Liver (tissue), 3 donors: ENCODE measurements around the gene HPCA.

ENCODE experiments used
- ATF3 ChIP-seq: IDR thresholded peaks from 2 replicates; pipeline ENCODE4 v1.6.1; 2016; ENCODE audit warnings: antibody characterized with exemption
- CTCF ChIP-seq: fragments of 150-350 bp; IDR thresholded peaks from 2 replicates; pipeline ENCODE4 v1.5.1; 2017; ENCODE audit warnings: improper control_type of control experiment, low read depth, low read length; ENCODE audit not compliant: missing input control
- EGR1 ChIP-seq, 2 donors: IDR thresholded peaks; 2 replicates each; pipeline ENCODE4 v1.6.1; 2016 to 2018; ENCODE audit warnings: antibody characterized with exemption in 2 of 2, low read depth in 2 of 2
- FOXA1 ChIP-seq: IDR thresholded peaks from 2 replicates; pipeline ENCODE4 v1.6.1; 2016; ENCODE audit warnings: antibody characterized with exemption
- GABPA ChIP-seq, 2 donors: IDR thresholded peaks in 1 of 2; conservative IDR thresholded peaks in 1 of 2; 2 replicates each; pipeline ENCODE4 v1.6.1; 2016; ENCODE audit warnings: antibody characterized with exemption in 2 of 2, mild to moderate bottlenecking in 1 of 2, moderate library complexity in 1 of 2
- JUND ChIP-seq, 2 donors: IDR thresholded peaks; 2 replicates each; pipeline ENCODE4 v1.6.1; 2016; ENCODE audit warnings: antibody characterized with exemption in 2 of 2
- MAX ChIP-seq: IDR thresholded peaks from 2 replicates; pipeline ENCODE4 v1.6.1; 2016; ENCODE audit warnings: antibody characterized with exemption
- RAD21 ChIP-seq, 2 donors: IDR thresholded peaks; 2 replicates each; pipeline ENCODE4 v1.6.1; 2016; ENCODE audit warnings: antibody characterized with exemption in 2 of 2, mild to moderate bottlenecking in 2 of 2
- REST ChIP-seq: IDR thresholded peaks from 2 replicates; pipeline ENCODE4 v1.6.1; 2016; ENCODE audit warnings: antibody characterized with exemption, mild to moderate bottlenecking
- TAF1 ChIP-seq: conservative IDR thresholded peaks from 2 replicates; pipeline ENCODE4 v1.6.1; 2016; ENCODE audit warnings: antibody characterized with exemption, mild to moderate bottlenecking
- YY1 ChIP-seq: IDR thresholded peaks from 2 replicates; pipeline ENCODE4 v1.6.1; 2016; ENCODE audit warnings: antibody characterized with exemption, mild to moderate bottlenecking
- ZBTB33 ChIP-seq: IDR thresholded peaks from 2 replicates; pipeline ENCODE4 v1.6.1; 2016; ENCODE audit warnings: antibody characterized with exemption
- donor health status: healthy.
- donor health status: healthy.

- TF ChIP-seq CTCF (no peak), ZBTB33 (no peak), YY1 (no peak), GABPA (IDR thresholded peaks at IDR 0.05 in 1 of 2, conservative IDR thresholded peaks at IDR 0.05 in 1 of 2) (no peak), JUND (IDR thresholded peaks at IDR 0.05) (no peak), REST (no peak), ATF3 (no peak), RAD21 (IDR thresholded peaks at IDR 0.05) (no peak), MAX (no peak), TAF1 (no peak), EGR1 (IDR thresholded peaks at IDR 0.05; ENCODE audit: low read depth in 2 of 2) (no peak), FOXA1 (no peak)
Observed at GRCh38 chr1:32889731-32890278, 3.5 kb downstream of the HPCA start.
